ENCODE data around the gene PALD1. TPM values are rescaled to one million over a fixed set of nuclear protein-coding genes. Genes with fewer than 3 reads are reported as not detected.

Gene PALD1
- total and polyA plus RNA-seq, 2 of the 4 experiments (the other 2 are of a cell fraction): 0.12 to 0.18 TPM

DNA sequence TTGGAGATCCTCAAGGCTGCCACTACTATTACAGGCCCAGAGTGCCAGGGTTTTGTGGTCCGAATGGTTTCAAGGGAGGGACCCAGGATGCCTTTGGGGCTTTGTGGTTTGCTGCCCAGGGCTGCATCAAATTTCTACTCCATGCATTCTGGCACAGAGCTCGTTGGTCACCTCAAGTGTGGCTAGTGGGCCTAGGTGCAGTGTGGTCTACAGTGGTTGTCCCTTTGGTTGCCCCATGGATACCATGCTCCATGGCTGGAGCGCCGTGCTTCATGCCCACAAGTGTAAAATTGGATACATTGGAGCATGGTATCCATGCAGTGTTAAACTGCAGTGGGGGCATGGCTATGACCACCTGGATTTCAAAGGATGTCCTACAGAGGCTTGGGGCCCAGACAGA is 129.4 kb downstream of the PALD1 start:
- Histone ChIP-seq H4K20me1 (ENCODE audit: insufficient read depth, low read length) (no peaks in the 10 kb centered on the region), H3K4ac (ENCODE audit: low read depth, low read length) (no peak overlapping the region), H2AFZ (replicated peaks; ENCODE audit: low read length, poor library complexity) (no peak overlapping the region), H4K5ac (ENCODE audit: low read depth, low read length) (no peak overlapping the region), H3K4me3 (ENCODE audit: insufficient read depth, low read depth, low read length) (no peak overlapping the region), H2BK15ac (ENCODE audit: low read depth, low read length) (no peak overlapping the region), H3K23ac (ENCODE audit: low read depth, low read length) (no peak overlapping the region), H2BK20ac (ENCODE audit: low read depth, low read length) (no peak overlapping the region), H3K79me1 (ENCODE audit: low read depth in 1 of 2, low read length in 2 of 2) (no peaks in the 10 kb centered on the region), H2BK5ac (ENCODE audit: low read depth, low read length, poor library complexity, severe bottlenecking) (no peak overlapping the region), H3K4me1 (ENCODE audit: control insufficient read depth, insufficient read depth, low read length) (no peaks in the 10 kb centered on the region), H2AK9ac (replicated peaks; ENCODE audit: low read depth, low read length, poor library complexity) (no peak overlapping the region), H3K14ac (replicated peaks; ENCODE audit: low read depth, low read length) (no peak overlapping the region), H4K8ac (ENCODE audit: low read depth in 2 of 2, low read length in 2 of 2) (no peak overlapping the region), H3K9me3 (ENCODE audit: control insufficient read depth, insufficient read depth, low read length) (peaks cover 1% of the 10 kb centered on the region; the same call in 1 of the 2 replicates), H3K36me3 (ENCODE audit: control insufficient read depth, insufficient read depth, low read length) (no peaks in the 10 kb centered on the region), H3K9ac (ENCODE audit: low read depth, low read length) (no peak overlapping the region), H3K9me1 (ENCODE audit: insufficient read depth, low read length) (no peaks in the 10 kb centered on the region), H2BK120ac (ENCODE audit: low read depth, low read length) (no peak overlapping the region), H3K18ac (ENCODE audit: low read depth, low read length) (no peak overlapping the region), H2AK5ac (ENCODE audit: low read depth, low read length) (no peak overlapping the region), H3K56ac (ENCODE audit: extremely low read depth, insufficient read depth, low read length) (no peak overlapping the region), H3K27ac (ENCODE audit: insufficient read depth, low read length) (no peak overlapping the region), H3K4me2 (ENCODE audit: low read depth, low read length) (no peak overlapping the region), H4K91ac (ENCODE audit: insufficient read depth, low read depth, low read length) (no peak overlapping the region), H3K27me3 (ENCODE audit: control insufficient read depth, insufficient read depth, low read length) (peaks cover 12% of the 10 kb centered on the region)
- in situ Hi-C loops (cut with MboI; ENCODE audit: low sequenced_read_pairs): no loop called here
- 90% methylated on average over 2 of the region's 4 CpGs; no CpG with 5 or more reads in 1 of the 2 experiments for WGBS, 2 experiments (ENCODE audit: extremely low coverage in 2 of 2, insufficient read length in 1 of 2)
- dilution Hi-C loops (cut with HindIII; ENCODE audit: low sequenced_read_pairs, unreplicated experiment): no loop called here
- BruUV-seq (replicated peaks): no TSS peak
- DNase-seq: no peak
- CTCF ChIA-PET: no interaction called here
- intact Hi-C loops (cut with micrococcal nuclease): no loop called here
- POLR2A ChIA-PET (ENCODE audit: unreplicated experiment): no interaction called here
- TF ChIP-seq, protein P1, sequence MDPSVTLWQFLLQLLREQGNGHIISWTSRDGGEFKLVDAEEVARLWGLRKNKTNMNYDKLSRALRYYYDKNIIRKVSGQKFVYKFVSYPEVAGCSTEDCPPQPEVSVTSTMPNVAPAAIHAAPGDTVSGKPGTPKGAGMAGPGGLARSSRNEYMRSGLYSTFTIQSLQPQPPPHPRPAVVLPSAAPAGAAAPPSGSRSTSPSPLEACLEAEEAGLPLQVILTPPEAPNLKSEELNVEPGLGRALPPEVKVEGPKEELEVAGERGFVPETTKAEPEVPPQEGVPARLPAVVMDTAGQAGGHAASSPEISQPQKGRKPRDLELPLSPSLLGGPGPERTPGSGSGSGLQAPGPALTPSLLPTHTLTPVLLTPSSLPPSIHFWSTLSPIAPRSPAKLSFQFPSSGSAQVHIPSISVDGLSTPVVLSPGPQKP (IDR thresholded peaks at IDR 0.05; ENCODE audit: borderline replicate concordance, low read depth, low read length): no peak
- TF ChIP-seq SMC3 (IDR thresholded peaks at IDR 0.05; ENCODE audit: low read depth, low read length): no peak
- no peak for TF ChIP-seq FOS (IDR thresholded peaks at IDR 0.05; ENCODE audit: low read depth, low read length)
- no peak for TF ChIP-seq NFE2L2 (IDR thresholded peaks at IDR 0.05; ENCODE audit: low read depth, low read length)
- ATAC-seq (ENCODE audit: low read depth): no peak

All from IMR-90 (cell line).